ENCODE measurements around the gene RNASE12.
"Not testable (repeated sequence)": the region's sequence is repeated elsewhere in the genome, so short reads cannot be mapped to it uniquely, and the experiment has no call there.

The RNASE12 gene

DNA sequence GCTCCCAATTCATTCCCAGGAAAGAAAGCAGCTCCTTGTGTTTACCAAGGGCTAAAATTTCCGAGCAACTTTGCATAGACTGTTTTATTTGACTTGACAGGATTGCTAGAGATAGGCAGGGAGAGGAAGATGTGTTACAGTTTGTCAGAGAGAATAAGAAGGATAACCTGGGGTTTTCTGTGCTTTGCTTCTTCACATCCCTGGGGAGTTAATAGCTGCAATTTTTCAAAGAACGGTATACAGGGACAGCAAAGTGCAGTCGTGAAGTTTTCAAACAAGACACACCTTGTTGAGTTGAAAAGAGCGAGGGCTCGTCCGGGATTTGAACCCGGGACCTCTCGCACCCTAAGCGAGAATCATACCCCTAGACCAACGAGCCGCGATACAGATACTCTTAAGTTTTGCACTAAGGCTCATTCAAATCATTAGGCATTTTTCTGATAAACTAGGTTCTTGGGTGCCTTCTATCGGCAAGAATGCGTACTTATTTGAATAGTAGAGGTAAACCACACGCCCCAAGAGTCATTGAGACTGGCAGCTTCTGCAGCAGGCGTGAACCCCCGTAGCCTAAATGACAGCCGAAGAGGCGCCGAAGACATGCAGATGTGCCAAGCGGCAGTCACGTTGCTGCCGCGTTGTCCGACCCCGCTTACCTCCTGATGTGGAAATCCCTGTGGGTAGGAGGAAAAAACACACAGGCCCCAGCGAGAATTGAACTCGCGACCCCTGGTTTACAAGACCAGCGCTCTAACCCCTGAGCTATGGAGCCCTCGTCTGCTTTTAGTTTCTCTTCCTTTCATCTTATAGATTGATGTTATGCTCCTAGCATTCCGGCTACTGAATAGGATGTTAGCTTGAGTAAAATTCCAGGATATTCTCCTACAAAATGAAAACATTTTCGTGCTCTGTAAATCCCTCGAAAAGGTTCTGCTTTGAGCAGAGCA is 22.2 kb upstream of the RNASE12 start:
- peak; percentile 97 for DNase-seq (ENCODE audit: low read depth)

DNA sequence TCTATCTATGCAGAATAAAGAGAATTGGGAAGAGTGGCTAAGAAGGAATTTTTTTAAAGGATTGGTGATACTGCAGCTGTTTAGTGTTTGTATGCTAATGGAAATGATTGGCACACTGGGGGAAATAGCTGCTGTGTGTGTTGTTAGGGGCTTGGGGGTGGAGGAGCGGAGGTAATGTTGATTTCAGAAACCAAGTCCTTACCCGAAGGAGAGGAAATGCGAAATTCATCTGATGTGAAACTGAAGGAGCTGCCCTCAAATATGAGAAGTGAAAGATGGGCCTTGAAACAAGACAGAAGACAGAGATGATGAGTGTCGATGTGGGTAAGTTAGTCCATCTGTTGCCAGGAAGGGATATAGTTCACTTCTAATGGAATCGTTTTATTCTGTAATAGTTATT is 21.2 kb upstream of the RNASE12 start:
- DNase-seq (ENCODE audit: low read depth): no peak

DNA sequence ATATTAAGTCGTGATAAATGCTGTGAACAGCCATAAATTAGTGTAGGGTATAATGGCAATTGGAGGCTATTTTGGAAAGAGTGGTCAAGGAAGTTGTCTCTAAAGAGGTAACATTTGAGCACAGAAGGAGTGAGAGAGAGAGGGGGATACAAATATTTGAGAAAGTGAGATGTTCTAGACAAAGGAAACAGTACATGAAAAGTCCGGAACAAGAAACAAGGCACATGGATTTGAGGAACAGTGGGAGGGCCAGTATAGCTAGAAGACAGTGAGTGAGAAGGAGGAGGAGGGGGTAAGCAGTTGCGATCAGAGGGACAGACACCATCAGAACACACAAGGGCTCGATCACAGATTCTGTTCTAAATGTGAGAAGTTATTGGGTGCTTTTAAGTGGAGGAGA is 20.1 kb upstream of the RNASE12 start:
- no peak for DNase-seq (ENCODE audit: low read depth)

DNA sequence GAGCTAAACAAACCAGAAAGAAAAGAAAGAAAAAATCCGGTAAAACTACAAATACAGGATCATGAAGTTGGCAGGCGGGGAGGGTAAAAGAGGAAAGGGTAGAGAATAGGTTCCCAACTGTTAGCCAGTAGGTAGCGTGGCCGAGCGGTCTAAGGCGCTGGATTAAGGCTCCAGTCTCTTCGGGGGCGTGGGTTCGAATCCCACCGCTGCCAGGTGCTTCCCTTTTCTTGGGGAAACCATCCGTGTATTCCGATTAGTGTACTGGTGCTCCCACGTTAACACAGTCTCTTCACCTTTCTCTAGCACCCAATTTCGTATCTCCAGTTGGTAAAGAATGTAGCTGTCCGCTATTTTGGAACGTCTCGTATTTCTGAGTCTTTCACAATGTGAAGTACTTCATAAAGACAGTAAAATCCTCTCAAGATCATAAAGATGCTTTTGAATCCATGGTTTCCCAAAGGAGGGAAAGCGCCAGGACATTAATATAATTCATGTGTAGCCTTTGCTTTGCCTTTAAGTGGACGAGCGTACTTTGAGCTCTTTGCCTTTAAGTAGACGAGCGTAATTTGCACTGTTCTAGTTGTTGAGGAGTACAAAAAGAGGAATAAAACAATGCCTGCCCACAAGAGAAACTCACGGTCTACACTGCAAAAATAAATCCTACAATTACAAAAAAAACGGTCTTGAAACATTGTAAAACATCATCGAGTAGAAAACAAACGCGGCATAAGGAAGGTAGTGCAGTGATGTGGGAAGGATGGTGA is 19.0 kb upstream of the RNASE12 start:
- DNase-seq (ENCODE audit: low read depth): peak; percentile 70

DNA sequence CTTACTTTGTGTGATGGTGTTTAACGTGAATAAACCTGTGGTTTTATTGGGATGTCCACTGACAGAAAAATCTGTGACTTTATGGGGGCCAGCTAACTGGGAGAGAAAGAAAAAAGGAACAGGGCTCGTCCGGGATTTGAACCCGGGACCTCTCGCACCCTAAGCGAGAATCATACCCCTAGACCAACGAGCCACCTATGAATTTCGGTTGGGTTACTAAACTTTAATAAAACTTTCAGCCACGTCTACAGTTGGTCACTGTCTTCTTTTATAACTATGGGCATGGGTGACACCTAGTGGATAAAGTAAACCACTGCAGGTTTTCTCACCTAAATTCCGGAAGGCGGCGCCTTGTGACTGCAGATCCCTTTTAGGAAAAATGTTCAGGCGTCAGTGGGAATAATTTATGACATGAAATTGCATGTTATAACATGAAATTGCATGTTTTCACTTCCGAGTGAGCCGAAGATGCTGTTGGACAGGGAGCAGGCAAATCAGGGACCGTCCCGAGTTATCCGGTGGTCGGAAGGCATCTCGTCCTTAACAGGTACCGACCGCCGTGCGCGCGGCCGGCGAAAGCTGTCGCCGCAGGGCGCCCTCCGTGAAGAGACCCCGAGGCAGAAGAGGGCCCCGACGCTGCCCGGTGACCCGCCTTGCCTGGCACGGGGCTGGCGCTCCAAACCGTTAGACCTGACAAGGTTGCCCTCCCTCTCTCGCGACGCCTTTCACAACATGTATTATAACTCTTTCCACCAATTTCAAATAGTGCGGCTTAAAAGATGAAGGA is 18.2 kb upstream of the RNASE12 start:
- DNase-seq (ENCODE audit: low read depth): peak; percentile 78

DNA sequence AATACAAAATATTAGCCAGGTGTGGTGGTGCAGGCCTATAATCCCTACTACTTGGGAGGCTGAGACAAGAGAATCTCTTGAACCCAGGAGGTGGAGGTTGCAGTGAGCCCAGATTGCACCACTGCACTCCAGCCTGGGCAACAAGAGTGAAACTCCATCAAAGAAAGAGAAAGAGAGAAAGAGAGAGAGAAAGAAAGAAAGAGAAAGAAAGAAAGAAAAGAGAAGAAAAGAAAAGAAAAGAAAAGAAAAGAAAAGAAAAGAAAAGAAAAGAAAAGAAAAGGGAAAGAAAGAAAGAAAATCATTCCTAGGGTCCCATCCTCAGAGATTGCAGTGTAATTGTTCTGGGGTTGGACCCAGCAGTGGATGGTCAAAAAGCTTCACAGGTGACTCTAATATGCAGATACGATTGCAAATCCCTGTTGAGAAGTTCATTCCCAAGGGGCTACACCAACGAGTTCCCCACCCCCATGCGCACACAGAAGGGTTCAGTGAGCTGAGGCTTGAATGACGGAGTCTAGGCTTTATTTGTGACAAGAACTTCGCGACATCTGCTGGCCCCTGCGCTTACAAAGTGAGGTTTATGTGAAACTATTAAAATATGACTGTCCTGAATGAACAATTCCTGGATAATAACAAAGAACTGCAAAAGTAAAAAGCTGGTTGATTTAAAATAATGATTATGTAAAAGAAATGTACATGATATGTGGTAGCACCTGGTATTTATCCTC is 17.4 kb upstream of the RNASE12 start:
- DNase-seq (ENCODE audit: low read depth): no peak

DNA sequence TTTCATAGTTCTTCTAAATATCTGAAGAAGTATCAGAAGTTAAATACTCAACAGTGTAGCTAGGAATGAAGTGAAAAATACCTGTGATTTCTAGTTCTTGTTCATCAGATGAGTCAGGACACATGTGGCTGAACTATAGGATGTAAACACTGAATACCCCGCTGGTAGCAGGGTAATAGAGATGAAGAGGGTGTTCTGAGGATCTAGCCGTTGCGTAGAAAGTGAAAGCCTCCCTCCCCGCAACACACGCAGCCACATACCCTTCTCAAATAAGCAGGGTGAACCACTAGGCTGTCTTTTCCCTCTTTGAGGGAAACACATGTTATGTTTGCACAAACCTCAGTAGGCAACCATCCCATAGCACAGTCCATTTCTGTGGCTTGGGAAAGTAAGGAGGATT is 16.4 kb upstream of the RNASE12 start:
- DNase-seq (ENCODE audit: low read depth): no peak

DNA sequence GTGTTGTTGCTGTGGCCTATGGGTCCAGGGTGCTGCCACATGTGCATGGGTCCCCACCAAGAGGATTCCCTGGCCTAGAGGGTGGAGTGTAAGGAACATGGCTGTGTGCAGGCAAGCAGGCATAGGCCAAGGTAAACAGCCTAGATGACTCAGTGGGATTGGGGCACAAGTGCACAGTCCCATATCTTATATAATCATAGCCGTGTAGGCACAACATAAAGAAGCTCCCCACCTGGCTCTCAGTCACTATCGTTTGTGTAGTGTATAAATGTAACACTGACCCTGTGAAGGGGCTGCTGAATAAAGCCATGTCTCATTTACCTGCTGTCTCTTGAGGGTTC is 15.7 kb upstream of the RNASE12 start:
- no peak for DNase-seq (ENCODE audit: low read depth)

DNA sequence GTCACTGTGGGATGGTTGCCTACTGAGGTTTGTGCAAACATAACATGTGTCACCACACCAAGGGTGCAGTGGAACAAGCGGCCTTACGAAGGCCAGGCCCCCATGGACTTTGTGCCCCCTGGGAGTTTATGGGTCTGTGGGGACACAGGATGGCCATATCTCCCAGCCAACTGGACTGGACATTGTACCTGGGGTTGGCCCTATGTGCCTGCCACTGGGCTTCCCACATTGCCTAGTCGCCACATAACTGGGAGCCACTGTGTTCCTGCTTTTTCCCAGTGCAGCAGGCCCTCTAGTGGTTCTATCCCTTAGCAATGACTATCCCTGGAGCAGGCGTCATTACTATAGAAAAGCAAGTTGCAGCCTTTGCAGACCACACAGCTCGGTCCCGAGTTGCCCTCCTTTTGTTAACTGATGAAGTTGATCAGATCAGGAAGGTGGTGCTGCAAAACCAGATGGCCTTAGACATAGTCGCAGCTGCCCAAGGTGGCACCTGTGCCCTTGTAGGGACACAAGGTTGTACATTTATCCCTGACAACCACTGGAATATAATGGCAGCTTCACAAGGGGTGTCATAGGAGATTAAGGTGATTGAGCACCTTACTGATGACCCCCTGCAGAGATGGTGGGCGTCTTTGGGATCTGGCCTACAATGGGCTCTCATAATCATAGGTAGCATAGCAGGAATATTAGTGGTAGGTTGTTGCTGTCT is 15.2 kb upstream of the RNASE12 start:
- DNase-seq (ENCODE audit: low read depth): peak; percentile 29

DNA sequence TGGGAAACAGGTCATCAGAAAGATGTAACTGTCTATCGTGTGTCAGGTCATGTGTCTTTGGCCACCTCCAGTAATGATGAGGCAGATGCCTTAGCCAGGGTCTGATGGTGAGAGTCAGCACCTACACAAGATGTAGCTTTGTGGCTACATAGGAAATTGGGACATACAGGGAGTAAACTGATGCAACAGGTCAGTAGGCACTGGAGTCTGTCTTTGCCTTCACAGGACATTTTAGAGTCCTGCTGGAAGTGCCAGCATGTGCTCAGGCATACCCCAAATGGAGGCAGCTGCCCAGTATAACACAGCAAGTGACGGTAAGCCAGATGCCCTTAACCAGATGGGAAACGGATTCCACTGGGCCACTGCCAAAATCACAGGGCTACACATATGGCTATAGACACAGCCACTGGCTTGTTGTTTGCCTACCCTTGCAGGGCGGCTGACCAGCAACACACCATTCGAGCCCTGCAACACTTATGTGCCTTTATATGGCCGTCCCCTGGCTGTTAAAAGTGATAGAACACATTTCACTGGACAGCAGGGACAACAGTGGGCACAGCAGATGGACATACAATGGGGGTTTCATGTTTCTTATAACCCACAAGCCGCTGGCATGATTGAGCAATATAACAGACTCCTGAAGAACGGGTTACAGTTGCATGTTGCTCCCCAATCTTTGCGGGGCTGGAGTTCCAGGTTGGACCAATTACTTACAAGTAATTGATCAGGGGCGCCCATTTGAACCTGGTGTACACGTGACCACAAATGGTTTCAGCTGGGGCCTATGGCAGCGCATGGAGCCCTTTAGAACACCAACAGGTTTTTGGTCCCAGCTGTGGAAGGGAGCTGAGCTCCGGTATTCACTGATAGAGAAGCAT is 12.9 kb upstream of the RNASE12 start:
- DNase-seq (ENCODE audit: low read depth): no peak

DNA sequence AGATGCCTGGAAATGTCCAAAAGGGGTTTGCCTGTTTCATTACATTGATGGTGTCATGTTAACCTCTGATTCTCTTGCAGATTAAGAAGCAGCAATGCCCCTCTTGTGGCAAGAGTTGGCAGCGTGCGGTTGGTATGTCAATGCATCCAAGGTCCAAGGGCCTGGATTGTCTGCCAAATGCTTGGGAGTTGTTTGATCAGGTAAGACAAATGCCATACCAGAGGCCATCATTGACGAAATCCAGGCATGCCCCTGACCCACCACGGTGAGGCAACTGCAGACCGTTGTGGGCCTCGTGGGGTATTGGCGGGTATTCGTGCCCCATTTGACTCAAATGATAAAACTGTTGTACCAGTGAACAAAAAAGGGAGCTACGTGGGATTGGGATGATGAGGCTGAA is 11.4 kb upstream of the RNASE12 start:
- DNase-seq (ENCODE audit: low read depth): no peak

DNA sequence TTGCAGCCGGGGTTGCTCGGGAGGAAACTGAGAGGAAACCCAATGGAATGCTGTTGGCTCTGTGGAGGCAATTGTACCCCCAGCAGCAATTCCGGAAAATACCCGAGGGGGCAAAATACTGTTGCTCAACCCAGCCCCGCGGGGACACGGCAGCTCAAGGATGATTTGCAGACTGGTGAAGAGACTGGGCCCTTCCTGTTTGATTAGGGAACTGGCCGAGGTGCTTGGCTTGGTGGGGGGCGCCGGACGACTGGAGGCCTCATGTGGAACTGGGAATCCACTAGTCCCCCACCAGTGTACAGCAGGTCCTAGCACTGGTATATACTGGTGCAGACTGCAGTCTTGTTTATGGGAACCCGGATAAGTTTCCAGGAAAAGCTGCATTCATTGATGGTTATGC is 10.3 kb upstream of the RNASE12 start:
- no peak for DNase-seq (ENCODE audit: low read depth)

DNA sequence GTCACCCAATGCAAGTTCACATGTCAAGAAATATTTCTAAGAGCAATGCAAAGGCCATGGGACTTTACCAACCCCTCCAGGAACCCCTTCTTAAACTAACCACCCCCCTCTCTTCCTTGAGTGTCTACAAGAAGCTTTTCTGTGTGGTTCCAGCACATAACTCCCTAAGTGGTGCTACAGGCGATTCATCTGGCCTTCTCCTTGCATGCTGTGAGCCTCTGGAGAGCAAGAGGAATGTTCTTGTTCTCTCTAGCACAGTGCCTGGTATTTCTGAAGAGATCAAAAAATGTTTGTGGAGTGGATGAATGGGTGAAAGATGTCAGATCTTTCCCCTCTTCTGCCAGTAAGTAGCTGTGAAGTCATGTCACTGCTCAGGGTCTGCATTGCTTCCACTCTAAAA is 5.9 kb upstream of the RNASE12 start:
- no peak for DNase-seq (ENCODE audit: low read depth)

DNA sequence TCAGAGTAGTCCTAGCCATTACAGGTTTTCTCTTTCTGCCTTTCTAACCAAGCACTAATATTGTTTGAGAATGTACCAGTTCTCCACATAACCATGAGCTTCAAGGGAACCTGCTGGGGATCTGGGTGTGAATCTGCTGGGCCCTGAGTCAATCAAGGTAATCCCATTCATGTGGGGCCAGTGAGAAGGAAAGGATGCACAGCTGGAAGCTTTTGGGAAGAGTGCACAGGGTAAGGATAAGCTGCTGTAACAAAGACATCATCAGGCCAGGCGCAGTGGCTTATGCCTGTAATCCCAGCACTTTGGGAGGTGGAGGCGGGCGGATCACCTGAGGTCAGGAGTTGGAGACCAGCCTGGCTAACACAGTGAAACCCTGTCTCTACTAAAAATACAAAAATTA is 4.5 kb upstream of the RNASE12 start:
- not testable (repeated sequence) for DNase-seq (ENCODE audit: low read depth)

DNA sequence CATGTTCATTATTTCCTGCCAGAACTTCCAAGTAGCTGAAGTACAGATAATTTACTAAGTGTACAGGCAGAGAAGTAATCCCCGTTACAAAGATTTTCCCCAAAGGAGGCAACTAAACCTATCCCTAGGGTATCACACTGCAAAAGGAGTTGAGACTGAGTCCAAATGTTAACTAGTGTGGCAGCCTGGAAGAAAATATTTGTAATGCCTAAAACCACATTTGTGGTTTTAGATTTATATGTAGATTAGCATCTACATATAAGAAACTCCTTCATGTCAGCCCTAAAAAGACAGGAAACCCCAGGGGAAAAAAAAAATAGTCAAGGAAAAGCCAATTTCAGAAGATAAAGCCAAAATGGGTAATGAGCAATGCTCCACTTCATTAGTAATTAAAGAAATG is 1.4 kb upstream of the RNASE12 start:
- no peak for DNase-seq (ENCODE audit: low read depth)

DNA sequence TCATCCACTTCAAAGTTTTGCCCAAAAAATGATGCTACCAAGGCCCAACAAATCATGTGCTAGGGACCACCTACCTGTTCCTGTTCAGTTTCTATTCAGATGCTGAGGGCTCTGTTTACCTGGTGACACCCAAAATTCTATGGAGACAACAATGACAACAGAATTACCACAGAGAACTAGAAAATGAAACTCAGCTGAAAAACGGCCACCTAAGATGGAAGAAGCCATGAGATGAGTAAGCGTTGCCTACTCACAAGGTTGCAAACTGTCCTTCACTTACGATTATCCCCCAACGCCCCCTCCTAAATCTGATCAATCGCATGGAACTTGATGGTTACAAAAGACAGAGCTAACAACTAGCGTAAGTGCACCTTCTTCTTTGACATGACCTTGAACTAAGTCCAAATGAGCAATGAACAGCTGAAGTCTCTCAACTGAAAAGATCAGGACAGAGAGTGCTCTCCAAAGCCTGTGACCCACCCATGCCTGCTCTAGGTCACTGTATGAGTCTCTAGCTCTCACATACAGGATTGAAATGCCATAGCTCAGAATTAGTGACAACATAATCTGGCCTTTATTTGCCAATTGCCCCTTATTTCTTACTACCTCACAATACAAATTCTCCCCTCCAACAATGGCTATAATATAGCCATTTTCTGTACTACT is 3.6 kb downstream of the RNASE12 start, which contains the start of gene RNASE11:
TSS of gene RNASE11 (minus strand) at position 513 of the 666 bp plus-strand sequence.
- no peak for DNase-seq (ENCODE audit: low read depth)

DNA sequence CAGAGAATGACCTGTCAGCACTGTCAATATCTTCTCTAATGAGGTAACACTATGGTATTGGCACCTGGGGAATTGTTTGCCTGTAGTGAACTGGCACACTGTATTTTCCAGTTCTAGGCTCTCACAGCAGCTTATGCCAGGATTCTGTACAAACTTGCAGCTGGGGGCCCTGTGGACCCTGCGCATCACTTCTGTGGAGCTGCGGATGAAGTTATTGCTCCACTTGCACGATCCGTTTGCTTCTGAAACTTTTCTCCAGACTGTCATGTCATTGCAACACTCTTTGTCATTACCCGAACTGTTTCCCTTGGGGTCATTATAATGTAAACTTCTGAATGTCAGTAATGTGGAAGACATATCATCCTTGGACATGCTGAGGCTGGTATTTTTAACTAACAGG is 7.3 kb downstream of the RNASE12 start:
- DNase-seq (ENCODE audit: low read depth): no peak

DNA sequence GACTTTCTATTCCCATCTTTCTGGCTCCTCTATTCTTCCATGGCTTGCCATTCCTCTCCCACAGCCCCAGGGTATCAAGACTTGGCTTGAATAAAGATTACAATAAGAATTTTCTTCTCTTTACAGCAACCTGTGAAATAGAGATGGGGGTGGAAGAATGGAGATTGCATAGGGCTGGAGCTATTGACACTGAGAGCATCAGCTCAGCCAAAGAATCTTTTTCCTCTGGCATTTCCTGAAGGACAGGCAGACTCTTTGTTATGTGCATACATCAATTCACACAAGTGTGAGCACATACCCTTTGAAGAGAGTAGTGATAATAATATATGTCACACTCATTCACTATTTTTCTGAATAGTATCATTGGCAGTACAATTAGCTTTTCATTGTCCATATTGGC is 8.0 kb downstream of the RNASE12 start:
- no peak for DNase-seq (ENCODE audit: low read depth)

DNA sequence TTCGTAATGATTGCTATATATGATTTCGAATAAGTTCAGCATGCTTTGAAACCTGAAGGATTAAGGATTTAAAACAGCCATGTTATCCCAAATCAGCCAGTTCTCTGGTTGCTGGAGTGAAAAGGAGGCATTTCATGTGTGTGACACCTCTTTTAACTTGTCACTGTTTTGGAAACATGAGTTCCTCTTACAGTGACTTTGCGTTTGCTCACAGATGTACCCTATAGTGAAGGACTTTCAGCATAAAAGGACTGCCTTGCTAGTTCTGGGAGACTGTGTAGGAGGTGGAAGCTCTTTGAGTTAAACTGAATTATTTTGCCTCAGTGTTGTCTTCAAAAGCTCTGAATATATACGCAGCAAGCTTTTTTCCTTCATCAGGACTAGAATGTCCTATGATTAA is 10.9 kb downstream of the RNASE12 start:
- DNase-seq (ENCODE audit: low read depth): no peak

All from amniotic epithelial cell (primary cell).